Caki2 (cell line): ENCODE results near the gene SYTL3. TPM values are rescaled to one million over a fixed set of nuclear protein-coding genes. Genes with fewer than 3 reads are reported as not detected.

Source experiments
- DNase-seq: peaks from one replicate; pipeline ENCODE4 v3.0.0-alpha.2; 2015; ENCODE audit warnings: low read depth
- in situ Hi-C: cut with HindIII; loops from 2 replicates; pipeline ENCODE4 v1.10.0; 2016; ENCODE audit warnings: low sequenced_read_pairs, low pct_unique_long_range_greater_than_20kb, mixed read lengths
- total RNA-seq: library from RNA; depleted of rRNA; stranded (reverse); fragments of >200 nt; shearing (Covaris generic); gene quantifications from 2 replicates; pipeline ENCODE4 v1.2.3, GENCODE V29; 2014; ENCODE audit warnings: low replicate concordance

The SYTL3 gene
- total RNA-seq, 1 experiment from 2014 or later, result 24.3 TPM

GRCh38 chr6:158735009-158735408 is 85.2 kb downstream of the SYTL3 start:
- in situ Hi-C loops, result no loop called here
- no peak for DNase-seq

- DNase-seq, result no peak
- in situ Hi-C loops, result no loop called here
Observed at GRCh38 chr6:158737082-158737709, 87.3 kb downstream of the SYTL3 start.

- in situ Hi-C loops, result no loop called here
- DNase-seq, result peak; percentile 32
Observed at GRCh38 chr6:158737710-158738615, 88.1 kb downstream of the SYTL3 start.

GRCh38 chr6:158739673-158740072 is 89.8 kb downstream of the SYTL3 start:
- in situ Hi-C loops, result no loop called here
- no peak for DNase-seq

- DNase-seq, result no peak
Observed at GRCh38 chr6:158743033-158743651, 93.3 kb downstream of the SYTL3 start.

GRCh38 chr6:158744986-158745430 is 95.2 kb downstream of the SYTL3 start:
- no peak for DNase-seq
- in situ Hi-C loops, result no loop called here

More at GRCh38 chr6:158743033-158743651, 93.3 kb downstream of the SYTL3 start:
- in situ Hi-C loops, result no loop called here

- in situ Hi-C loops, result no loop called here
- DNase-seq, result no peak
Observed at GRCh38 chr6:158751224-158751623, 101.4 kb downstream of the SYTL3 start.

GRCh38 chr6:158751921-158752320 is 102.1 kb downstream of the SYTL3 start:
- in situ Hi-C loops, result no loop called here

GRCh38 chr6:158752613-158753012 is 102.8 kb downstream of the SYTL3 start:
- DNase-seq, result no peak
- in situ Hi-C loops, result no loop called here

More at GRCh38 chr6:158751921-158752320, 102.1 kb downstream of the SYTL3 start:
- no peak for DNase-seq

GRCh38 chr6:158753811-158754210 is 104.0 kb downstream of the SYTL3 start:
- in situ Hi-C loops, result no loop called here
- no peak for DNase-seq

GRCh38 chr6:158754738-158755137 is 104.9 kb downstream of the SYTL3 start:
- DNase-seq, result no peak
- in situ Hi-C loops, result no loop called here

- in situ Hi-C loops, result no loop called here
- DNase-seq, result no peak
Observed at GRCh38 chr6:158755636-158756035, 105.8 kb downstream of the SYTL3 start.

GRCh38 chr6:158756126-158756525 is 106.3 kb downstream of the SYTL3 start:
- no peak for DNase-seq
- in situ Hi-C loops, result no loop called here

GRCh38 chr6:158756977-158757752 is 107.3 kb downstream of the SYTL3 start:
- DNase-seq, result no peak
- in situ Hi-C loops, result no loop called here

GRCh38 chr6:158757753-158758090 is 107.9 kb downstream of the SYTL3 start:
- no peak for DNase-seq
- in situ Hi-C loops, result no loop called here

GRCh38 chr6:158758451-158758860 is 108.6 kb downstream of the SYTL3 start:
- in situ Hi-C loops, result no loop called here
- DNase-seq, result no peak

- no peak for DNase-seq
- in situ Hi-C loops, result no loop called here
Observed at GRCh38 chr6:158758941-158759479, 109.2 kb downstream of the SYTL3 start.

- no peak for DNase-seq
- in situ Hi-C loops, result no loop called here
Observed at GRCh38 chr6:158759966-158760617, 110.2 kb downstream of the SYTL3 start.
